GM19438 (cell line): Measurements from ENCODE around the gene HMG20A.

Experiments used
- ATAC-seq: cut with Tn5 transposase; IDR thresholded peaks from one replicate; pipeline ENCODE4 v1.9.1; 2021; ENCODE audit warnings: low read depth; ENCODE audit not compliant: unreplicated experiment

Gene HMG20A

GRCh38 chr15:77473328-77473727, 52.6 kb downstream of the HMG20A start:
- ATAC-seq = no peak

GRCh38 chr15:77474310-77474988, 53.8 kb downstream of the HMG20A start:
- ATAC-seq = no peak

- no peak for ATAC-seq
Measured at GRCh38 chr15:77475001-77475400, 54.3 kb downstream of the HMG20A start.

- ATAC-seq = no peak
Measured at GRCh38 chr15:77475898-77476297, 55.2 kb downstream of the HMG20A start.

GRCh38 chr15:77476995-77477394, 56.3 kb downstream of the HMG20A start:
- ATAC-seq = no peak

GRCh38 chr15:77478051-77478450, 57.4 kb downstream of the HMG20A start:
- ATAC-seq = no peak

GRCh38 chr15:77479015-77479414, 58.3 kb downstream of the HMG20A start:
- no peak for ATAC-seq

- ATAC-seq = no peak
Measured at GRCh38 chr15:77480859-77481633, 60.4 kb downstream of the HMG20A start.

GRCh38 chr15:77481670-77482069, 61.0 kb downstream of the HMG20A start:
- ATAC-seq = no peak

- ATAC-seq = no peak
Measured at GRCh38 chr15:77482570-77482969, 61.9 kb downstream of the HMG20A start.

- ATAC-seq = no peak
Measured at GRCh38 chr15:77483425-77484140, 62.9 kb downstream of the HMG20A start.

- ATAC-seq = no peak
Measured at GRCh38 chr15:77484994-77485393, 64.3 kb downstream of the HMG20A start.

GRCh38 chr15:77486542-77487468, 66.1 kb downstream of the HMG20A start:
- no peak for ATAC-seq

GRCh38 chr15:77487469-77487842, 66.8 kb downstream of the HMG20A start:
- no peak for ATAC-seq

- ATAC-seq = no peak
Measured at GRCh38 chr15:77487888-77488287, 67.2 kb downstream of the HMG20A start.

GRCh38 chr15:77489647-77490046, 69.0 kb downstream of the HMG20A start:
- no peak for ATAC-seq

- ATAC-seq = no peak
Measured at GRCh38 chr15:77493324-77493907, 72.7 kb downstream of the HMG20A start.

GRCh38 chr15:77494073-77494867, 73.6 kb downstream of the HMG20A start:
- ATAC-seq = no peak

GRCh38 chr15:77494964-77495363, 74.3 kb downstream of the HMG20A start:
- ATAC-seq = no peak
